GM21381 (cell line): ENCODE results near the gene DTX3L.

Experiments
- ATAC-seq: cut with Tn5 transposase; IDR thresholded peaks from one replicate; pipeline ENCODE4 v1.9.1; 2021; ENCODE audit warnings: mild to moderate bottlenecking, moderate library complexity; ENCODE audit not compliant: unreplicated experiment

DTX3L gene

GRCh38 chr3:122602011-122602710, 38.0 kb downstream of the DTX3L start:
- ATAC-seq = no peak

- ATAC-seq = no peak
Observed at GRCh38 chr3:122603056-122603455, 38.9 kb downstream of the DTX3L start.

GRCh38 chr3:122606330-122606729, 42.2 kb downstream of the DTX3L start:
- no peak for ATAC-seq

- no peak for ATAC-seq
Observed at GRCh38 chr3:122608916-122609315, 44.8 kb downstream of the DTX3L start.

GRCh38 chr3:122609798-122610559, 45.8 kb downstream of the DTX3L start:
- ATAC-seq = peak; percentile 91

GRCh38 chr3:122612696-122613095, 48.6 kb downstream of the DTX3L start:
- ATAC-seq = no peak

- no peak for ATAC-seq
Observed at GRCh38 chr3:122615303-122615702, 51.2 kb downstream of the DTX3L start.

- ATAC-seq = no peak
Observed at GRCh38 chr3:122618614-122619013, 54.5 kb downstream of the DTX3L start.

GRCh38 chr3:122619040-122619439, 54.9 kb downstream of the DTX3L start:
- ATAC-seq = no peak

- no peak for ATAC-seq
Observed at GRCh38 chr3:122620399-122620798, 56.3 kb downstream of the DTX3L start.

GRCh38 chr3:122621112-122621511, 57.0 kb downstream of the DTX3L start:
- ATAC-seq = no peak

- ATAC-seq = no peak
Observed at GRCh38 chr3:122623031-122623829, 59.1 kb downstream of the DTX3L start.
